Coronary artery (tissue), 2 donors: ENCODE results near the gene SLC22A4.

ENCODE experiments used
- DNase-seq: peaks from one replicate; pipeline ENCODE4 v3.0.0-alpha.2; 2017; ENCODE audit warnings: low spot score
- H3K27ac ChIP-seq, 2 donors: fragments of 200-600 bp; sonication (generic); one replicate each; pipeline ENCODE4 v1.5.1; 2016 to 2019
- H3K4me3 ChIP-seq: fragments of 200-600 bp; sonication (generic); 2 replicates; pipeline ENCODE4 v1.5.1; 2016; ENCODE audit warnings: mild to moderate bottlenecking, moderate library complexity
- CTCF ChIP-seq: fragments of 200-600 bp; sonication (generic); IDR thresholded peaks from one replicate; pipeline ENCODE4 v1.5.1; 2019; ENCODE audit warnings: antibody characterized with exemption

SLC22A4 gene

GRCh38 chr5:132355140-132355765 lies 61.1 kb downstream of the SLC22A4 start:
- H3K4me3 ChIP-seq, result no peak overlapping the region
- no peak for TF ChIP-seq CTCF
- H3K27ac ChIP-seq, result no peak overlapping the region
- no peak for DNase-seq

GRCh38 chr5:132358775-132359174 lies 64.6 kb downstream of the SLC22A4 start:
- no peak for TF ChIP-seq CTCF
- Histone ChIP-seq H3K4me3 (no peak overlapping the region), H3K27ac (no peak overlapping the region)
- DNase-seq, result no peak

GRCh38 chr5:132362086-132362485 lies 67.9 kb downstream of the SLC22A4 start:
- Histone ChIP-seq H3K27ac (no peak overlapping the region), H3K4me3 (no peak overlapping the region)
- no peak for DNase-seq
- TF ChIP-seq CTCF, result no peak

- Histone ChIP-seq H3K4me3 (peak overlapping the region; percentile 16), H3K27ac (peak overlapping the region; percentile 21 to 60)
- DNase-seq, result no peak
- no peak for TF ChIP-seq CTCF
These were observed 69.4 kb downstream of the SLC22A4 start for GRCh38 chr5:132363431-132364112.

GRCh38 chr5:132364319-132364718 lies 70.1 kb downstream of the SLC22A4 start:
- Histone ChIP-seq H3K27ac (peak overlapping the region; percentile 59 to 60), H3K4me3 (no peak overlapping the region)
- DNase-seq, result no peak
- TF ChIP-seq CTCF, result no peak

- no peak overlapping the region for H3K27ac ChIP-seq
- no peak for TF ChIP-seq CTCF
- no peak for DNase-seq
- H3K4me3 ChIP-seq, result no peak overlapping the region
These were observed 71.0 kb downstream of the SLC22A4 start for GRCh38 chr5:132365213-132365612.

GRCh38 chr5:132368186-132368585 lies 74.0 kb downstream of the SLC22A4 start:
- H3K27ac ChIP-seq, result no peak overlapping the region
- H3K4me3 ChIP-seq, result no peak overlapping the region
- no peak for TF ChIP-seq CTCF
- DNase-seq, result no peak
